HepG2 (cell line): ENCODE measurements around the gene RCC1. TPM values are rescaled to one million over a fixed set of nuclear protein-coding genes. Genes with fewer than 3 reads are reported as not detected.

ENCODE experiments used
- ADNP ChIP-seq: sonication (generic); formaldehyde crosslinking; IDR thresholded peaks from 2 replicates; pipeline ENCODE4 v1.4.0; 2020; ENCODE audit warnings: missing genetic modification reagents
- FOXP1 ChIP-seq, 2 experiments: fragments of 450-650 bp in 1 of 2; IDR thresholded peaks; 2 replicates each; pipeline ENCODE4 v1.6.1; 2017 to 2018; ENCODE audit warnings: antibody characterized with exemption in 1 of 2
- PCBP2 ChIP-seq: fragments of 200-400 bp; formaldehyde crosslinking; optimal IDR thresholded peaks from 2 replicates; pipeline ENCODE3; 2018; ENCODE audit warnings: low read length, low read depth; ENCODE audit not compliant: poor library complexity, severe bottlenecking
- RXRB ChIP-seq: IDR thresholded peaks from 2 replicates; pipeline ENCODE4 v1.6.1; 2016; ENCODE audit warnings: borderline replicate concordance, missing genetic modification reagents, missing compliant biosample characterization
- SPEN ChIP-seq: sonication (generic); formaldehyde crosslinking; IDR thresholded peaks from 2 replicates; pipeline ENCODE4 v1.5.1; 2020; ENCODE audit warnings: low read depth, mild to moderate bottlenecking, missing genetic modification reagents
- YEATS2 ChIP-seq: sonication (generic); formaldehyde crosslinking; IDR thresholded peaks from 2 replicates; pipeline ENCODE4 v1.4.0; 2020; ENCODE audit warnings: missing genetic modification reagents, borderline replicate concordance
- ZNF274 ChIP-seq: sonication (generic); formaldehyde crosslinking; IDR thresholded peaks from 2 replicates; pipeline ENCODE4 v1.5.1; 2020; ENCODE audit warnings: mild to moderate bottlenecking, missing genetic modification reagents
- ZNF570 ChIP-seq: sonication (generic); formaldehyde crosslinking; IDR thresholded peaks from 2 replicates; pipeline ENCODE4 v1.4.0; 2020; ENCODE audit warnings: mild to moderate bottlenecking, missing genetic modification reagents, borderline replicate concordance
- ZNF792 ChIP-seq: IDR thresholded peaks from 2 replicates; pipeline ENCODE4 v1.6.1; 2016
- polyA plus RNA-seq, 8 experiments: library from polyadenylated mRNA; depleted of rRNA in 3 of 8; stranded (reverse) in 7 of 8; unstranded in 1 of 8; fragments of >200 nt; fragmentation: Illumina TruSeq in 4 of 8; extraction: Trizol in 4 of 8; gene quantifications; 2 replicates each; pipeline versions ENCODE4 v1.2.1 to v1.2.3, GENCODE V29; 2011 to 2016; ENCODE audit warnings: low read depth in 4 of 8, missing spikeins in 1 of 8, mixed read lengths in 1 of 8; ENCODE audit not compliant: insufficient read depth in 1 of 8
- total RNA-seq, 5 experiments: library from RNA; depleted of rRNA; stranded (reverse); fragments of >200 nt; fragmentation: Illumina TruSeq; extraction: Trizol; gene quantifications; 2 replicates each; pipeline ENCODE4 v1.2.3, GENCODE V29; 2016; ENCODE audit warnings: low read depth in 1 of 5
- TF ChIP-seq, protein P1 (sequence below): IDR thresholded peaks from 2 replicates; pipeline ENCODE4 v1.6.1; 2016; ENCODE audit warnings: missing compliant biosample characterization, missing genetic modification reagents, borderline replicate concordance
- TF ChIP-seq, protein P2 (sequence below): sonication (generic); formaldehyde crosslinking; IDR thresholded peaks from 2 replicates; pipeline ENCODE4 v1.8.1; 2023; ENCODE audit warnings: mild to moderate bottlenecking, missing genetic modification reagents
- TF ChIP-seq, protein P3 (sequence below): IDR thresholded peaks from 2 replicates; pipeline ENCODE4 v1.6.1; 2016; ENCODE audit warnings: low read depth, missing genetic modification reagents, missing compliant biosample characterization
- TF ChIP-seq, protein P4 (sequence below): sonication (generic); formaldehyde crosslinking; IDR thresholded peaks from 2 replicates; pipeline ENCODE4 v1.4.0; 2020; ENCODE audit warnings: missing genetic modification reagents, borderline replicate concordance
- TF ChIP-seq, protein P5 (sequence below): IDR thresholded peaks from 2 replicates; pipeline ENCODE4 v1.6.1; 2012; ENCODE audit warnings: inconsistent platforms
- TF ChIP-seq, protein P6 (sequence below): sonication (generic); formaldehyde crosslinking; IDR thresholded peaks from 2 replicates; pipeline ENCODE4 v1.8.0; 2023; ENCODE audit warnings: mild to moderate bottlenecking, missing genetic modification reagents

Gene RCC1
- total and polyA plus RNA-seq, 2 of the 13 experiments (the other 11 are each of a cell fraction or from before 2014, with no cell fraction given) = 47.2 to 80.8 TPM

DNA sequence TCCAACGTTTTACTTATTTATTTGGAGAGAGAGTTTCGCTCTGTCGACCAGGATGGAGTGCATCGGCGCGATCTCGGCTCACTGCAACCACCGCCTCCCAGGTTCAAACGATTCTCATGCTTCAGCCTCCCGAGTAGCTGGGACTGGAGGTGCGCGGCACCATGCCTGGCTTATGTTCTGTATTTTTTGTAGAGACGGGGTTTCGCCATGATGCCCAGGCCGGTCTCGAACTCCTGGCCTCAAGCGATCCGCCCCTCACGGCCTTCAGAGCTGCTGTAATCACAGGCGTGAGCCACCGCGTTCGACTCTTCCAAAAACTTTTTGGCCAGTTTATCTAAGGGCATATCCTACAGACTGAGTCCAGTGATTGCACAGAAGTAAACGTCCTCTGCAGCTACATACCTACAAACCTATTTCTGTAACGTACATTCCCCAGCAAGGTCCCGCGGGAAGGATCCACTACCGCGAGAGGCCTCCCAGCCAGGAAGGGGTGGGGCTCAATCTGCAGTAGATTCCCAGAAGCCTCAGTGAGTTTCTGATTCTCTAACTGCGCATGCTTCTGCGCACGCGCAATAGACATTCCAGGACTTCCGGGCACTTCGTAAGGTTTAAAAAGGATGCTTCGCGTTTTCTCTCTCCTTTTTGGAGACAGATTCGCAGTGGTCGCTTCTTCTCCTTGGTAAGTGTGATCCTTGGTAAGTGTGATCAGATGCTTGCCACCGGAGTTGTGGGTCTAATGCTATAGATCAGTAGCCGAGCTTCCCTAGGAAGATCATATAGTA, at the start of gene RCC1 (continued):
- TF ChIP-seq, protein P1, sequence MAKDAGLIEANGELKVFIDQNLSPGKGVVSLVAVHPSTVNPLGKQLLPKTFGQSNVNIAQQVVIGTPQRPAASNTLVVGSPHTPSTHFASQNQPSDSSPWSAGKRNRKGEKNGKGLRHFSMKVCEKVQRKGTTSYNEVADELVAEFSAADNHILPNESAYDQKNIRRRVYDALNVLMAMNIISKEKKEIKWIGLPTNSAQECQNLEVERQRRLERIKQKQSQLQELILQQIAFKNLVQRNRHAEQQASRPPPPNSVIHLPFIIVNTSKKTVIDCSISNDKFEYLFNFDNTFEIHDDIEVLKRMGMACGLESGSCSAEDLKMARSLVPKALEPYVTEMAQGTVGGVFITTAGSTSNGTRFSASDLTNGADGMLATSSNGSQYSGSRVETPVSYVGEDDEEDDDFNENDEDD = peak; percentile 16; the same call in 1 of the 2 replicates
- TF ChIP-seq, protein P2, sequence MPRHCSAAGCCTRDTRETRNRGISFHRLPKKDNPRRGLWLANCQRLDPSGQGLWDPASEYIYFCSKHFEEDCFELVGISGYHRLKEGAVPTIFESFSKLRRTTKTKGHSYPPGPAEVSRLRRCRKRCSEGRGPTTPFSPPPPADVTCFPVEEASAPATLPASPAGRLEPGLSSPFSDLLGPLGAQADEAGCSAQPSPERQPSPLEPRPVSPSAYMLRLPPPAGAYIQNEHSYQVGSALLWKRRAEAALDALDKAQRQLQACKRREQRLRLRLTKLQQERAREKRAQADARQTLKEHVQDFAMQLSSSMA = no peak
- TF ChIP-seq PCBP2 (no peak), SPEN (CRISPR knock-in tag) (peak; percentile 90; the same call in 1 of the 2 replicates), FOXP1 (IDR thresholded peaks at IDR 0.05) (no peak), FOXP1 (CRISPR knock-in tag; IDR thresholded peaks at IDR 0.05) (no peak), YEATS2 (CRISPR knock-in tag) (peak; percentile 99), ZNF274 (peak; percentile 69; the same call in 1 of the 2 replicates), ADNP (CRISPR knock-in tag) (0 out of 2 replicates have a peak, but pooled peaks have one; percentile 54), RXRB (no peak; the same call in 1 of the 2 replicates), ZNF792 (peak; percentile 7; the same call in 1 of the 2 replicates), ZNF570 (CRISPR knock-in tag) (no peak)
- TF ChIP-seq, protein P3, sequence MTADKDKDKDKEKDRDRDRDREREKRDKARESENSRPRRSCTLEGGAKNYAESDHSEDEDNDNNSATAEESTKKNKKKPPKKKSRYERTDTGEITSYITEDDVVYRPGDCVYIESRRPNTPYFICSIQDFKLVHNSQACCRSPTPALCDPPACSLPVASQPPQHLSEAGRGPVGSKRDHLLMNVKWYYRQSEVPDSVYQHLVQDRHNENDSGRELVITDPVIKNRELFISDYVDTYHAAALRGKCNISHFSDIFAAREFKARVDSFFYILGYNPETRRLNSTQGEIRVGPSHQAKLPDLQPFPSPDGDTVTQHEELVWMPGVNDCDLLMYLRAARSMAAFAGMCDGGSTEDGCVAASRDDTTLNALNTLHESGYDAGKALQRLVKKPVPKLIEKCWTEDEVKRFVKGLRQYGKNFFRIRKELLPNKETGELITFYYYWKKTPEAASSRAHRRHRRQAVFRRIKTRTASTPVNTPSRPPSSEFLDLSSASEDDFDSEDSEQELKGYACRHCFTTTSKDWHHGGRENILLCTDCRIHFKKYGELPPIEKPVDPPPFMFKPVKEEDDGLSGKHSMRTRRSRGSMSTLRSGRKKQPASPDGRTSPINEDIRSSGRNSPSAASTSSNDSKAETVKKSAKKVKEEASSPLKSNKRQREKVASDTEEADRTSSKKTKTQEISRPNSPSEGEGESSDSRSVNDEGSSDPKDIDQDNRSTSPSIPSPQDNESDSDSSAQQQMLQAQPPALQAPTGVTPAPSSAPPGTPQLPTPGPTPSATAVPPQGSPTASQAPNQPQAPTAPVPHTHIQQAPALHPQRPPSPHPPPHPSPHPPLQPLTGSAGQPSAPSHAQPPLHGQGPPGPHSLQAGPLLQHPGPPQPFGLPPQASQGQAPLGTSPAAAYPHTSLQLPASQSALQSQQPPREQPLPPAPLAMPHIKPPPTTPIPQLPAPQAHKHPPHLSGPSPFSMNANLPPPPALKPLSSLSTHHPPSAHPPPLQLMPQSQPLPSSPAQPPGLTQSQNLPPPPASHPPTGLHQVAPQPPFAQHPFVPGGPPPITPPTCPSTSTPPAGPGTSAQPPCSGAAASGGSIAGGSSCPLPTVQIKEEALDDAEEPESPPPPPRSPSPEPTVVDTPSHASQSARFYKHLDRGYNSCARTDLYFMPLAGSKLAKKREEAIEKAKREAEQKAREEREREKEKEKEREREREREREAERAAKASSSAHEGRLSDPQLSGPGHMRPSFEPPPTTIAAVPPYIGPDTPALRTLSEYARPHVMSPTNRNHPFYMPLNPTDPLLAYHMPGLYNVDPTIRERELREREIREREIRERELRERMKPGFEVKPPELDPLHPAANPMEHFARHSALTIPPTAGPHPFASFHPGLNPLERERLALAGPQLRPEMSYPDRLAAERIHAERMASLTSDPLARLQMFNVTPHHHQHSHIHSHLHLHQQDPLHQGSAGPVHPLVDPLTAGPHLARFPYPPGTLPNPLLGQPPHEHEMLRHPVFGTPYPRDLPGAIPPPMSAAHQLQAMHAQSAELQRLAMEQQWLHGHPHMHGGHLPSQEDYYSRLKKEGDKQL (CRISPR knock-in tag) = peak; percentile 13; the same call in 1 of the 2 replicates
- TF ChIP-seq, protein P4, sequence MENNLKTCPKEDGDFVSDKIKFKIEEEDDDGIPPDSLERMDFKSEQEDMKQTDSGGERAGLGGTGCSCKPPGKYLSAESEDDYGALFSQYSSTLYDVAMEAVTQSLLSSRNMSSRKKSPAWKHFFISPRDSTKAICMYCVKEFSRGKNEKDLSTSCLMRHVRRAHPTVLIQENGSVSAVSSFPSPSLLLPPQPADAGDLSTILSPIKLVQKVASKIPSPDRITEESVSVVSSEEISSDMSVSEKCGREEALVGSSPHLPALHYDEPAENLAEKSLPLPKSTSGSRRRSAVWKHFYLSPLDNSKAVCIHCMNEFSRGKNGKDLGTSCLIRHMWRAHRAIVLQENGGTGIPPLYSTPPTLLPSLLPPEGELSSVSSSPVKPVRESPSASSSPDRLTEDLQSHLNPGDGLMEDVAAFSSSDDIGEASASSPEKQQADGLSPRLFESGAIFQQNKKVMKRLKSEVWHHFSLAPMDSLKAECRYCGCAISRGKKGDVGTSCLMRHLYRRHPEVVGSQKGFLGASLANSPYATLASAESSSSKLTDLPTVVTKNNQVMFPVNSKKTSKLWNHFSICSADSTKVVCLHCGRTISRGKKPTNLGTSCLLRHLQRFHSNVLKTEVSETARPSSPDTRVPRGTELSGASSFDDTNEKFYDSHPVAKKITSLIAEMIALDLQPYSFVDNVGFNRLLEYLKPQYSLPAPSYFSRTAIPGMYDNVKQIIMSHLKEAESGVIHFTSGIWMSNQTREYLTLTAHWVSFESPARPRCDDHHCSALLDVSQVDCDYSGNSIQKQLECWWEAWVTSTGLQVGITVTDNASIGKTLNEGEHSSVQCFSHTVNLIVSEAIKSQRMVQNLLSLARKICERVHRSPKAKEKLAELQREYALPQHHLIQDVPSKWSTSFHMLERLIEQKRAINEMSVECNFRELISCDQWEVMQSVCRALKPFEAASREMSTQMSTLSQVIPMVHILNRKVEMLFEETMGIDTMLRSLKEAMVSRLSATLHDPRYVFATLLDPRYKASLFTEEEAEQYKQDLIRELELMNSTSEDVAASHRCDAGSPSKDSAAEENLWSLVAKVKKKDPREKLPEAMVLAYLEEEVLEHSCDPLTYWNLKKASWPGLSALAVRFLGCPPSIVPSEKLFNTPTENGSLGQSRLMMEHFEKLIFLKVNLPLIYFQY (CRISPR knock-in tag) = no peak
- TF ChIP-seq, protein P5, sequence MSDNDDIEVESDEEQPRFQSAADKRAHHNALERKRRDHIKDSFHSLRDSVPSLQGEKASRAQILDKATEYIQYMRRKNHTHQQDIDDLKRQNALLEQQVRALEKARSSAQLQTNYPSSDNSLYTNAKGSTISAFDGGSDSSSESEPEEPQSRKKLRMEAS = peak; percentile 48
- TF ChIP-seq, protein P6, sequence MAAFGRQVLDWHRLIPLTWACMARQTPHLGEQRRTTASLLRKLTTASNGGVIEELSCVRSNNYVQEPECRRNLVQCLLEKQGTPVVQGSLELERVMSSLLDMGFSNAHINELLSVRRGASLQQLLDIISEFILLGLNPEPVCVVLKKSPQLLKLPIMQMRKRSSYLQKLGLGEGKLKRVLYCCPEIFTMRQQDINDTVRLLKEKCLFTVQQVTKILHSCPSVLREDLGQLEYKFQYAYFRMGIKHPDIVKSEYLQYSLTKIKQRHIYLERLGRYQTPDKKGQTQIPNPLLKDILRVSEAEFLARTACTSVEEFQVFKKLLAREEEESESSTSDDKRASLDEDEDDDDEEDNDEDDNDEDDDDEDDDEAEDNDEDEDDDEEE (CRISPR knock-in tag) = no peak
